ENCODE measurements around the gene CC2D2B. TPM values are rescaled to one million over a fixed set of nuclear protein-coding genes. Genes with fewer than 3 reads are reported as not detected.

CC2D2B gene
- 1 to 10 TPM; 1.7 to 5.0 (median 2.4) TPM for total RNA-seq

- H3K27ac ChIP-seq, result peak within 1 kb of the TSS; percentile 65 to 91 (median 90)
- H3K27me3 ChIP-seq, result no peaks in the 10 kb centered on the region
- H3K4me1 ChIP-seq, result peaks cover 0 to 11% (median 3%) of the 10 kb centered on the region in 3 donors
- peak; percentile 94 for ATAC-seq
- peak in 1 of 4 experiments; percentile 23 for TF ChIP-seq CTCF (IDR thresholded peaks at IDR 0.05)
- TF ChIP-seq EP300 (IDR thresholded peaks at IDR 0.05), result no peak
- peak in 1 of 2 donors; percentile 28 for TF ChIP-seq POLR2A (IDR thresholded peaks at IDR 0.05)
- peak; percentile 14 for TF ChIP-seq POLR2AphosphoS5 (IDR thresholded peaks at IDR 0.05)
- H3K4me3 ChIP-seq, result peak within 1 kb of the TSS; percentile 58 to 63
- WGBS, 2 donors (ENCODE audit: low coverage in 1 of 2), result no CpG with 5 or more reads among the region's 69 CpGs
- peaks cover 0 to 17% of the 10 kb centered on the region in 2 donors for H3K36me3 ChIP-seq
- no peaks in the 10 kb centered on the region for H3K9me3 ChIP-seq
These were observed at the start of gene CC2D2B for GRCh38 chr10:95907456-95908253. TSS of gene CC2D2B (plus strand) at chr10:95907975. CDS start at chr10:95911324, 3,349 bp downstream.

DNA sequence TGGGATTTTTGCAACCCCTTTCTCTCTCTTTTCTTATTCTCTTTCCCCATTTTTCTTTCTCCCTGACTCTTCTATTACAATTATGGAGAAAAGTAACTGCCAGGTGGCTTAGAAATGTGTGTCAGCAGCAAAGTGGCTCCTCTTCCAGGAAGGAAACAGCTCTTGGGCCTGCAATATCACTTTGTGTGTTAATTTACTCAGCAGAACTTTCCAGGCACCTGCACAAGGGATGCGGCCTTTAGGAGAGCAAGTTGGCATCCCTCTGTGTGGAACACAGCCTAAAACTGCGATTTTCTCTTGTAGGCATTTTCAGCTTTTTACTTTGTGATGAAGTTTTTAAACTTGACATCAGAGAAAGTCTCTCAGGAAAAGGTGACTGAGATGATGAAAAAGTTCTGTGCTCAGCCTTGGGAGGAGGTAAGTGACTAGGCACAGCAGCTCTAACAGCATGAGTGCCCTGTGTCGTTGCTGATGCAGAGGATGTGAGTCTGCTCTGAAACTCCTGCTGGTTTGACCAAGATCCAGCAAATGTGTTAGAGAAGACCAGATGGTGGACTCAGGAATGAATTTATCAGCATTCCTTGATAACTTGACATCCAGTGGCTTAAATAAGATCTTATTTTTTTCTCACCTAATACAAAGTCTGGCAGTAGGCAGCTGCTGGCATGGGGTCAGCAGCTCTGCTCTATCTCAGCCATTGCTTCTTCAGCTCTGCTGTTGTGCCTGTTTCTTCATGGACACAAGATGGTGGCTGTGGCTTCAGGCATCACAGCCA is 47.4 kb upstream of the CC2D2B start:
- no peak for ATAC-seq
- Histone ChIP-seq H3K9me3 (no peaks in the 10 kb centered on the region), H3K36me3 (peaks cover 0 to 41% of the 10 kb centered on the region in 2 donors), H3K4me3 (no peak overlapping the region), H3K27ac (no peak overlapping the region), H3K27me3 (no peaks in the 10 kb centered on the region), H3K4me1 (peaks cover 0 to 22% (median 0%) of the 10 kb centered on the region in 3 donors)
- TF ChIP-seq CTCF (IDR thresholded peaks at IDR 0.05), result no peak
- TF ChIP-seq EP300 (IDR thresholded peaks at IDR 0.05), result no peak
- TF ChIP-seq POLR2A (IDR thresholded peaks at IDR 0.05), result no peak
- no peak for TF ChIP-seq POLR2AphosphoS5 (IDR thresholded peaks at IDR 0.05)
- 43% methylated on average over 1 of the region's 3 CpGs; no CpG with 5 or more reads in 1 of the 2 donors for WGBS, 2 donors (ENCODE audit: low coverage in 1 of 2)

DNA sequence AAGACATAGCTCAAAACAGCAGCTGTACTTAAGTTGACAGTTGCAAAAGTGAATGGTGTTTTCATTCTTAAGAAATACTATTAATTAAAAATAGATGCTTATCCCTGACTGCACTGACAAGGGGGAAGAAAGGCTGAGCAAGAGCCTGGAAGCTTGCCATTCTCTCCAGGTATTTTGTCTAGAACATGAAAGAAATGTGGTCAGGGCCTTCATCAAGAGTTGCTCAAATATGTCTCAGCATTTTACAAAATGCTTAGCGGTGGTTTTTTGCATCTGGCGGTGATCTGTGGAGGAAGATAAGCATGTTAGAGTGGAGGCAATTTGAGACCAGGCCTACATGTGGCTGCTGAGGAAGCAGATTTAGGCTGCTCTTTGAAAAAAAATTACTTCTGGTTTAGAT is 46.4 kb upstream of the CC2D2B start:
- TF ChIP-seq POLR2A (IDR thresholded peaks at IDR 0.05), result no peak
- no peak for TF ChIP-seq EP300 (IDR thresholded peaks at IDR 0.05)
- no peak for ATAC-seq
- no peaks in the 10 kb centered on the region for H3K27me3 ChIP-seq
- H3K27ac ChIP-seq, result no peak overlapping the region
- WGBS, 2 donors (ENCODE audit: low coverage in 1 of 2), result 87 to 100% methylated on average over 2 of the region's 2 CpGs
- H3K4me1 ChIP-seq, result peaks cover 0 to 24% (median 0%) of the 10 kb centered on the region in 3 donors
- H3K4me3 ChIP-seq, result no peak overlapping the region
- H3K9me3 ChIP-seq, result no peaks in the 10 kb centered on the region
- H3K36me3 ChIP-seq, result peaks cover 0 to 40% of the 10 kb centered on the region in 2 donors

GRCh38 chr10:95864906-95865813 is 42.6 kb upstream of the CC2D2B start:
- peaks cover 0 to 19% (median 0%) of the 10 kb centered on the region in 3 donors for H3K4me1 ChIP-seq
- H3K9me3 ChIP-seq, result no peaks in the 10 kb centered on the region
- no peaks in the 10 kb centered on the region for H3K27me3 ChIP-seq
- peaks cover 0 to 66% of the 10 kb centered on the region in 2 donors for H3K36me3 ChIP-seq
- TF ChIP-seq CTCF (IDR thresholded peaks at IDR 0.05) (peak; percentile 58 to 70 (median 65)), POLR2A (IDR thresholded peaks at IDR 0.05) (no peak)
- 15 to 27% methylated on average over 5 to 7 of the region's 7 CpGs for WGBS, 2 donors (ENCODE audit: low coverage in 1 of 2)
- no peak overlapping the region for H3K4me3 ChIP-seq
- H3K27ac ChIP-seq, result peak overlapping the region in 3 of 4 donors; percentile 30 to 46 (median 39)
- peak; percentile 87 for ATAC-seq

All from gastroesophageal sphincter (tissue), 4 donors.